Measurements from ENCODE around the gene TTLL11. TPM values are rescaled to one million over a fixed set of nuclear protein-coding genes. Genes with fewer than 3 reads are reported as not detected.

The TTLL11 gene
- total RNA-seq, 2 experiments from 2014 or later: 1.5 to 2.1 TPM

DNA sequence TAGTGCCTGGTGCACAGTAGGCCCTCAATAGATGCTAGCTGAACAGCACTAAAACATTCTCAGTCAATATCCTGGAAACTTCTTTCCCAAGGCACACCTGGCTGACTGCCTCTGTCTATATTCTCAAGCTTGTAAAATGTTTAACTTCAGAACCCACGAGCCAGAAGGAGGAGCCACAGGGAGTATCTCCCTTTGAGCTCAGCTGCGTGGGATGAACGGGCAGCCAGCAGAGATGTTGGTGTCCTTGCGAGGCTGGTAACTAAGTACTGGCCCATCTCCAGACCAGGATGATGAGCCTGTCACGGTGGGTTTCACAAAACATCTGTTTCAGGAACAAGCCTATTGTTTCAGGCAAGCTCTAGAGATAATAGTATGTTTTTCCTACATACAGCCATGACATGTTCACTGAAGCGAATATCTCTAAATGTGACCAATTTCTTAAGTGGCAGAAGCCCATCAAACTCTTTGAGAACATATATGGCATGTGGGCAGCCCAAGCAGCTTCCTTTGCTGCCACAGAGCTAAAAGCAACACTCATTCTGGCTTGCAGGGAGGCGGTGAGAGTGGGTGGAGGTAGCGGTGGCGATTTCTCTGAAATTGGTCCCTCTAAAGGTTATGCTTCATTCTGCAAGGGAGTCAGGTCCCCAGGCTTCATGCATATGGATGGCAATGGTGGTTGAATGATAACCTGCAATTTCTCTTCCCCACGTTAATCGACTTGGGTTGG, 206.2 kb downstream of the TTLL11 start:
- Mint-ChIP-seq H3K36me3 (ENCODE audit: low read depth) (no peaks in the 10 kb centered on the region), H3K4me1 (peaks cover 2% of the 10 kb centered on the region), H3K9me3 (no peaks in the 10 kb centered on the region), H3K27me3 (no peaks in the 10 kb centered on the region), H3K27ac (no peak overlapping the region), H3K4me3 (no peak overlapping the region)
- DNase-seq: peak; percentile 24
- ChIA-PET CTCF (interaction anchor here (1.1 kb wide), 1 partner anchor 29 kb away, joined by 3 read pairs; no protein-coding TSS in a partner anchor), POLR2A (no interaction called here)

DNA sequence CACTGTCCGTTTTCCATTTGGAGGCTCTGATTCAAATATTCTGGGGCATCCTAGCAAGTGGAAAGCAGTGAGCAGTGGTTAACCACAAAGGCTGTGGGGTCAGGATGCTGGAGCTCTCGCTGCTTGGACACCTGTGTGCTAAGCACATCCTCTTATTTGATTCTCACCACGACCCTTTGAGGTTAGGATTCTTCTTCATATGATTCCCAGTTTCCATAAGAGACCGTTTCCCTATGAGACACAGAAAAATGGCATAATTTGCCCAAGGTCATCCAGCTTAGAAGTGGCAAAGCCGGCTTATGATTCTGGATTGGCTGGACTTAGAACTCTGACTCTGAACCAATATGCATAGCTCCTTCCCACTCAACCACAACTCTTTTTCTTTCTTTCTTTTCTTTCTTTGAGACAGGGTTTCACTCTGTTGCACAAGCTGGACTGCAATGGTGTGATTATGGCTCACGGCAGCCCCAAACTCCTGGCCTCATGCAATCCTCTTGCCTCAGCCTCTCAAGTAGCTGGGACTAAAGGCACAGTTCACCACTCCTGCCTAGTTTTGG, 207.7 kb downstream of the TTLL11 start:
- POLR2A ChIA-PET: no interaction called here
- no peak for DNase-seq
- H3K27ac Mint-ChIP-seq: no peak overlapping the region
- no peaks in the 10 kb centered on the region for H3K36me3 Mint-ChIP-seq (ENCODE audit: low read depth)
- no peak overlapping the region for H3K4me3 Mint-ChIP-seq
- CTCF ChIA-PET: no interaction called here
- H3K27me3 Mint-ChIP-seq: no peaks in the 10 kb centered on the region
- H3K9me3 Mint-ChIP-seq: no peaks in the 10 kb centered on the region
- H3K4me1 Mint-ChIP-seq: peaks cover 2% of the 10 kb centered on the region

DNA sequence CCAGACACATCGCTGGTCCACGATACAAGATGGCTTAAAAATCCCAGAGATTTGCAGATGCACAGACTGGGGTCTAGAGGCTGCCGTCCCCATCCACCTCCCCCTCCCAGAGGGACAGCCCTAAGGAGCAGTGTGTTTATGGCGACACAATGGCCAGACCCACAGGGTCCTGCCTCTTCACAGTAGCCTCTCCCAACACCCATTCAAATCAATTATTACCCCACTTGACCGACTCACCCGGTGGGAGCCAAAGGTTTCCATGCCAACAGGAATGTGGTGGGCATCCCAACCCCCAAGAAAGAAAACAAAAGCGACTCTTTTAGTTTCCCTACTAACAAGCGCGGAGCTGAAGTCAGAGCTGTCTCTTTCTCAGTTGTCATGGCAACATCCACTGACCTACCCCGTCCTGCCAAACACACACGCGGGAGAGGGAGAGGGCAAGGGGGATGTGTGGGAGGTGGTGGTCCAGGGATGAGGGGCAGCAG, 209.0 kb downstream of the TTLL11 start:
- H3K4me1 Mint-ChIP-seq: peaks cover 2% of the 10 kb centered on the region
- ChIA-PET CTCF (no interaction called here), POLR2A (no interaction called here)
- H3K27me3 Mint-ChIP-seq: no peaks in the 10 kb centered on the region
- DNase-seq: no peak
- no peak overlapping the region for H3K4me3 Mint-ChIP-seq
- no peaks in the 10 kb centered on the region for H3K9me3 Mint-ChIP-seq
- no peak overlapping the region for H3K27ac Mint-ChIP-seq
- H3K36me3 Mint-ChIP-seq (ENCODE audit: low read depth): no peaks in the 10 kb centered on the region

DNA sequence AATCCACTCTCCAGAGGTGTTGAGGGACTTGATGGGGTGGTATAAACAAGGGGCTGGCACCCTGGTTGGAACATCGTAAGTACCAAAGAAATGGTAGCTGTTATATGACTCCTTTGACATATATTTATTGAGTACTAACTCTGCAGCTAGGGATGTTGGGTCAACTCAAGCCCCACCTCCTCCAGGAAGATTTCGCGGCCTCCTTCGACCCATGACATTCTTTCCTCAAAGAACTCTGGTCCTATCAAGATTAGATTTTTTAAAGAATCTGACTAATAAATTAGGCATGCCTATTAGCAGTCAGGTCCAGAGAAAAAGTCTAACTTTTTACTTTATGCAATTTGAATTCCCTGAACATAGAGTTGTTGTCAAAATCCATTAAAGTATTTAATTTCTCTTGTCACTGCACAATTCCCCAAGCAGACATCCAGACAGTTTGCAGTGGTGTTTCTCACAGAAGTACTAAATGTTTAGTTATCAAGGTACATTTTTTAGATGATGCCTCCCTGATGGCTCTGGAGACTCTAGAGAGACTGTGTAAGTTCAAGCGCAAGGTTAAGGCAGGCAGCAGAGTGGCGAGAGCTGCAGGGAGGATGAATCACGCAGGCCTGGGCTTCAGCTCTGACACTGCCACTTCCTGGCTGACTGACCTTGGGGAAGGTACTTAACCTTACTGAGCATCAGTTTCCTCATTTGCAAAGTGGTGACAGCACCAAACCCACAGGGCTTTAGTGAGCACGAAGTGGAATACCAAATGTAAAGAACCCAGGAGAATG, 209.6 kb downstream of the TTLL11 start:
- H3K4me3 Mint-ChIP-seq: no peak overlapping the region
- H3K27ac Mint-ChIP-seq: no peak overlapping the region
- no peak for DNase-seq
- ChIA-PET POLR2A (no interaction called here), CTCF (no interaction called here)
- H3K36me3 Mint-ChIP-seq (ENCODE audit: low read depth): no peaks in the 10 kb centered on the region
- peaks cover 2% of the 10 kb centered on the region for H3K4me1 Mint-ChIP-seq
- no peaks in the 10 kb centered on the region for H3K9me3 Mint-ChIP-seq
- H3K27me3 Mint-ChIP-seq: no peaks in the 10 kb centered on the region

DNA sequence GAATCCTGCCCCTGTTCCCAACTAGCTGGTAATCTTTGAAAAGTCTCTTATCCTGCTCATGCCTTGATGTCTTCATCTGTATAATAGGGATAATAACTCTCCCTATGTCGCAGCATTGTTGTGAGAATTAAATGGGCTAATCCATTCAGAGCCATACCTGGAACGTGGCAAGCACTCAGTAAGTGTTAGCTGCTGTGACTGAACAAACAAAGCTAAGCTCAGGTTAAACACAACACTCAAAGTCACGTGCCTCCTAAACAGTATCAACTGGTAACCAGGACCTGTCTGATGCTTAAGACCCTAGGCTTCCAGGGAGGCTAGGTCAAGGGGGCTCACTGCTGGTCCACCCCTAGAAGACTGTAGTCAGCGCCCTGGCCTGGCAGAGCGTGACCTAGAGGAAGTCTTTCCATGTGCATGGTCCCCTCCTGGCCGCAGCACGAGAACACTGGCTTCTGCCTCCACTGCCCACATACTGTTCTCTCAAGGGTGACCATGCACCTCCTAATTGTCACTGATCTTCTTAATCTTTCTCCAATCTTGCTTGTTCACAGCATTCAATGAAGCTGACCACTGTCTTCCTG, 211.1 kb downstream of the TTLL11 start:
- no peaks in the 10 kb centered on the region for H3K27me3 Mint-ChIP-seq
- H3K36me3 Mint-ChIP-seq (ENCODE audit: low read depth): no peaks in the 10 kb centered on the region
- no peak overlapping the region for H3K4me3 Mint-ChIP-seq
- no peak for DNase-seq
- ChIA-PET CTCF (no interaction called here), POLR2A (no interaction called here)
- no peak overlapping the region for H3K27ac Mint-ChIP-seq
- H3K4me1 Mint-ChIP-seq: no peaks in the 10 kb centered on the region
- H3K9me3 Mint-ChIP-seq: no peaks in the 10 kb centered on the region

DNA sequence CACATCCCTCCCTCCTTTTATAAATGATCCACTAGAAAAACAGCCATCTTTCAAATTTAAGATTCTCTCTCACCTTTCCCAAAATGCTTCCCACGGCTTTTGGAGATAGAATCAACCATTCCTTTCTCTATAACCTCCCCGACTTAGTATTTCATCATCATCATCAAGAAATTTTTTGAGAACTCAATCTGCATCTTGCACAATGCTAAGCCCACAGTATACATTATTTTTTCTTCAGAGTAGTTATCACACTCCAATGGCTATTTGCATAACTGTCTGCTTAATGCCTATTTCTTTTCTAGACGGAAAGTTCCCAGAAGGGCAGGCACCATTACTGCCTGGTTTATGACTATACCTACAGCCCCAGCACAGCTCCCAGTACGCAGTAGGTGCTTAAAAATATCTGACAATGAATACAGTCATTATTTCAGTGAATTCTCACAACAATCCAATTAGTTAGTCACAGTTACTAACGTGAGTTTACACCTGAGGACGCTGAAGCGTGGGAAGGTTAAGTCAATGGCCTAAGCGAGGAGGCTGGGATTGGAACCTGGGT, 212.7 kb downstream of the TTLL11 start:
- no peaks in the 10 kb centered on the region for H3K36me3 Mint-ChIP-seq (ENCODE audit: low read depth)
- no peak for DNase-seq
- no peak overlapping the region for H3K27ac Mint-ChIP-seq
- no peaks in the 10 kb centered on the region for H3K9me3 Mint-ChIP-seq
- CTCF ChIA-PET: no interaction called here
- no peak overlapping the region for H3K4me3 Mint-ChIP-seq
- H3K4me1 Mint-ChIP-seq: no peaks in the 10 kb centered on the region
- H3K27me3 Mint-ChIP-seq: no peaks in the 10 kb centered on the region
- POLR2A ChIA-PET: no interaction called here

DNA sequence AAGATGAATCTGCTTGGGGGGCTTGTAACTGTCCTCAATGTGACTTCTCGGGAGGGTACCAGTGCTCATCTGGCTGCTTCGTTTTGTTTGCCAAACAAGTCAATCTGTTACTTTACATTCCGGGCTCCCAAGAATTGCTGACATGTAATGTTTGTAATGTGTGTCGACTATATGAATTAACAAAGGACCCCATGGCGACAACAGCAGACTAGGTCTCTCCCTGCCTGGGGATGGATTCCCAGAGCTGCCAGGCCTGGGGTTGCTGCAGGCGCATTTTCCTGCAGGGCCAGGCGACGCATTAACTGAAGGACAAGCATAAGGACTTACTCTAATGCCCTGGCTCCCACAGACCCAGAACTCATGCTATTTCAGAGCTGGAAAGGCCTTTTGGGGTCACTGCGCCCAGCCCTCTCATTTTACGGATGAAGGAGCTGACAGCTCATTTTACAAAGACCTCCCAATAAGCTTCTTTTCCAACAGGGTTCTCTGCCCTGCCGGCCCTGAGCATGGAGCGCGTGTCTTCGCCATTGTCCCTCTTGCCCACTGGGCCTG, 214.8 kb downstream of the TTLL11 start:
- Mint-ChIP-seq H3K4me1 (no peaks in the 10 kb centered on the region), H3K27me3 (no peaks in the 10 kb centered on the region), H3K27ac (no peak overlapping the region), H3K9me3 (no peaks in the 10 kb centered on the region), H3K4me3 (no peak overlapping the region), H3K36me3 (ENCODE audit: low read depth) (no peaks in the 10 kb centered on the region)
- ChIA-PET POLR2A (no interaction called here), CTCF (no interaction called here)
- no peak for DNase-seq

DNA sequence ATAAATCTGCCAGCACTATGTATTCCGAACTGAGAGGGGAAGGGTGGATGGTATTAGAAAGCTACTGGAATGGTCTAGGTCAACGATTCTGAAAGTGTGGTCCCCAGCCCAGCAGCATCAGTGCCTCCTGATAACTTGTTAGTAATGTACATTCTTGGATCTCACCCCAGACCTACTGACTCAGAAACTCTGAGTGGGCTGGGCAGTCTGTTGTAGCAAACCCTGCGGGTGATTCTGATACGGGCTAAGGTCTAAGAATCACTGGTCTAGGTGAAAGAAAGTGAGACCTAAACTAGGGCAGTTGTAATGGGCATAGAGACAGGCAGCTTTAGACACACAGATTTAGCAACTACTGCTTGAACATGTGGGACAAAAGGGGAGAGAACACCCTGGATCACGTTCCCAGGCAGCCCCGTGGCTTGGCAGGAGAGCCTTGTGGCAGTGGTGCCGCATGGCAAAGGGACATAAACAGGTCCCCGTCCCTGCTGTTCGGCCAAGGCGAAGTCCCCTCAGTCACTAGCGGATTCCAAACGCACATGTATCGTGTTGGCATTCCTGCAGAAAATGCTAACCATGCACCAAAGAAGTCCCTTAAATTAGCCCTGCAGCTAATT, 216.3 kb downstream of the TTLL11 start:
- H3K9me3 Mint-ChIP-seq: no peaks in the 10 kb centered on the region
- H3K36me3 Mint-ChIP-seq (ENCODE audit: low read depth): no peaks in the 10 kb centered on the region
- no peak for DNase-seq
- H3K4me3 Mint-ChIP-seq: no peak overlapping the region
- ChIA-PET POLR2A (no interaction called here), CTCF (no interaction called here)
- H3K4me1 Mint-ChIP-seq: no peaks in the 10 kb centered on the region
- no peak overlapping the region for H3K27ac Mint-ChIP-seq
- H3K27me3 Mint-ChIP-seq: no peaks in the 10 kb centered on the region

DNA sequence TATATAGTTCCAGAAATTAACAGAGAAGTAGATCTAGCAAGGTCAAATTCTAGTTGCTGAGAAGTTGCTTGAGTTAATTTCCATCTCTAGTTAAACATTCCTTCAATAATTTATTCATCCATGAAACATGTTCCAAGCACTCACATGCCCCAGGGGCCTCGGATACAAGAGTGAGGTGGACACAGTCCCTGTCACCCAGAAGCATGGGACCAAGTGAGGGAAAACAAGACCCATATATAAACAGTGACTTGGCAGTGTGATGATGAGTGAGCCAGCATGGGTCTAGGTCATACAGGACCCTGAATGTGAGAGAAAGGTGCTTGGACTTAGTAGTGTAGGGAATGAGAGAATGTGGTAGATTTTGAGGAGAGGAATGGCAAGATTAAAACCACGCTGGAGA, 216.9 kb downstream of the TTLL11 start:
- CTCF ChIA-PET: no interaction called here
- DNase-seq: no peak
- POLR2A ChIA-PET: no interaction called here
- H3K27me3 Mint-ChIP-seq: no peaks in the 10 kb centered on the region
- no peak overlapping the region for H3K4me3 Mint-ChIP-seq
- H3K9me3 Mint-ChIP-seq: no peaks in the 10 kb centered on the region
- H3K36me3 Mint-ChIP-seq (ENCODE audit: low read depth): no peaks in the 10 kb centered on the region
- H3K4me1 Mint-ChIP-seq: no peaks in the 10 kb centered on the region
- no peak overlapping the region for H3K27ac Mint-ChIP-seq

DNA sequence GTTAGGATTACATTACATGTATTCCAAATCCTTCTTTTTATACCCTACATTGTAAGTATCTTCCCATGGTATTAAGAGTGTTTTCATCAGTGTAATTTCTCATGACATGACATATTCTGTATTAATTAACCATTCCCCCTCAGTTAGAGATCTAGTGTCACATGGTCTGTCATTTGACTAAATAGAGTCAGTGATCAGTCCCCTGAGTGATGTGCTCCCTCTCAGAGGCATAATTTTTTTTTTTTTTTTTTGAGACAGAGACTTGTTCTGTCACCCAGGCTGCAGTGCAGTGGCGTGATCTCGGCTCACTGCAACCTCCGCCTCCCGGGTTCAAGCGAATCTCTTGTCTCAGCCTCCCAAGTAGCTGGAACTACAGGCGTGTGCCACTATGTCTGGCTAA, 218.6 kb downstream of the TTLL11 start:
- H3K36me3 Mint-ChIP-seq (ENCODE audit: low read depth): no peaks in the 10 kb centered on the region
- H3K27me3 Mint-ChIP-seq: no peaks in the 10 kb centered on the region
- ChIA-PET CTCF (no interaction called here), POLR2A (no interaction called here)
- H3K27ac Mint-ChIP-seq: no peak overlapping the region
- no peak overlapping the region for H3K4me3 Mint-ChIP-seq
- H3K4me1 Mint-ChIP-seq: no peaks in the 10 kb centered on the region
- H3K9me3 Mint-ChIP-seq: no peaks in the 10 kb centered on the region
- DNase-seq: no peak

DNA sequence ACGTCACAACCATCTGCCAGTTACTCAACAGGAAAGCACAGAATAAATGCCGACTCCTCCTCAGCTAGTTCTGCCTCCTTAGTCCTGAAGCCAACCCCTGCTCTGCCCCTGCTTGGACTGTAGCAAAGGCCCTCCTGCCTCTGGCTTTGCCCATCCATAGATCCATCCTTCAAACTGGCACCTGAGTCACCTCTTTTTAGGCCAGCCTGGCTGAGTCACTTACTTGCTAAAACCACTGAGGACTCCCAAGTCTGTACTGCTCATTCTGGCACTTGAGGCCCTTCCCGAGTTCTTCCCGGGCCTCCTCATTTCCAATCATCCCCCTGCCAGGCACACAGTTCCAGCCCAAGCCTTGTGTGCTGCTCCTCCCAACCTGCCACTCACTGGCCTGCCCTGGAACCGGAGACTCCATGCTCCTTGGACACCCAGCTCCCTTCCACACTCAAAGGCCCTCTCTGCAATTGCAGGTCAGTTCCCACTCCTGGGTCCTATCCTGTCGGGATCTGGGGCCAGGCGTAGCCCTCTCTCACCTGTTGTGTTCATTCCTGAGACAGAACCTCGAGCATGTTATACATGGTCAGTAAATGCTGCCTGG, 221.6 kb downstream of the TTLL11 start:
- Mint-ChIP-seq H3K27ac (no peak overlapping the region), H3K4me3 (no peak overlapping the region), H3K9me3 (no peaks in the 10 kb centered on the region), H3K36me3 (ENCODE audit: low read depth) (no peaks in the 10 kb centered on the region), H3K27me3 (no peaks in the 10 kb centered on the region), H3K4me1 (no peaks in the 10 kb centered on the region)
- no peak for DNase-seq
- ChIA-PET CTCF (no interaction called here), POLR2A (interaction anchor here (0.6 kb wide), 1 partner anchor 1247 kb away, joined by 4 read pairs; no protein-coding TSS in a partner anchor)

DNA sequence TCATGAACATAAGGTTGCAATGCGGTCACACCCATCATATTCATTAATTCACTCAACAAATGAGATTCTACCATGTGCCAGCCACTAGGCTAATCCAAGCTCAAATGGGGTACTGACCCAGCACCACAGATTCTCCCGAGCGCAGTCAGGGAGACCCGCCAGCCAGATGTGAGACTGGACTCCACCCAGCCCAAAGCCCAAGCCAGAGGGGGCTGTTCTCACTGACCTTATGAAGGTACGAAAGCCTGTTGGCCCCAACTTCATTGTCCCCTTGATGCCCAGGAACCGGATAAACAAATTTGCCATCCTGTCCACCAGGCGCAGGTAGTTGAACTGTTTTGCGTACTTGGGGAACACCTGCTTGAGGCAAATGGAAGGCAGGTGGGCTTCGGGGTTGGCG, 222.8 kb downstream of the TTLL11 start:
- no peaks in the 10 kb centered on the region for H3K4me1 Mint-ChIP-seq
- no peak overlapping the region for H3K4me3 Mint-ChIP-seq
- no peaks in the 10 kb centered on the region for H3K27me3 Mint-ChIP-seq
- H3K27ac Mint-ChIP-seq: no peak overlapping the region
- H3K36me3 Mint-ChIP-seq (ENCODE audit: low read depth): no peaks in the 10 kb centered on the region
- POLR2A ChIA-PET: no interaction called here
- CTCF ChIA-PET: no interaction called here
- no peak for DNase-seq
- H3K9me3 Mint-ChIP-seq: no peaks in the 10 kb centered on the region
